CD4-positive, alpha-beta T cell treated with Interleukin-6 at 100 ng/mL for 8 hours (primary cell): ENCODE data around the gene DLST.
A peak's percentile ranks its signal among the peaks of the same experiment; 100 is the strongest.

Experiments used
- DNase-seq: peaks from one replicate; pipeline ENCODE4 v3.0.0-alpha.2; 2020; ENCODE audit warnings: mixed read lengths, low spot score

The DLST gene

DNA sequence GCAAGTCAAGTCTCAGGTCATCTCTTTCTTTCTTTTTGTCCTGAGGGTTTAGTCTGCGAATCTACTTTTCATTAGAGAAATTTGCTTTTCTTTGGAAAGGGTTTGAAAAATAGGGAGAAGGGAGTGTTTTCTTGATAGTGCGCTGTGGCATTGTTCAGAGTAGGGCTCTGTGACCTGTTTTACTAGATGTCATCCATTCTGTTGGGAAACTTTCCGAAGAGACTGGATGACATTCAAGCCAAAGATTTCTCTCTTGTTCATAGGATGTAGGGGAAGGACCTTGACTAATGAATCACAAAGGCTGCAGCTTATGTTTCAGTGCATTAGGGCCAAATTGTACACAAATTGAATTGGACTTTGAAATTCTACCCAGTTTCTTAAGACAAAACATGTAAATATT is 14.7 kb downstream of the DLST start:
- no peak for DNase-seq

DNA sequence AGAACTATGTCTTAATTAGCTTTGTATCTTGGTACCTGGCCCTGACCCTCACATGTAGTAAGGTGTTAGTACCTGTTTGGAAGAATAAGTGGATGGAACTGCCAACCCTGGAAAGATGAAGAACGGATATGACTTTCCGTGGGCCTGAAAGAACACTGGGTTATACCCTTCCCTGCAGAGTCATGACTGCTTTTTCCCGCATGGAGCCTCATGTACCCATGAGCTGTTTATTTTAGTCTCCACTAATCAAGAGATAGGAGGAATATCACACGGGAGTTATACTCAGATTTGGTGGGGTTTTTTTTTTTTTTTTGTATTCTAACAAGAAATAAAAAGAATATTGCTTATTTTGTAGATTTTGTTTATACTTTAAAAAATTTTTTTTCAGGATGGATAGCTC is 15.9 kb downstream of the DLST start:
- no peak for DNase-seq

DNA sequence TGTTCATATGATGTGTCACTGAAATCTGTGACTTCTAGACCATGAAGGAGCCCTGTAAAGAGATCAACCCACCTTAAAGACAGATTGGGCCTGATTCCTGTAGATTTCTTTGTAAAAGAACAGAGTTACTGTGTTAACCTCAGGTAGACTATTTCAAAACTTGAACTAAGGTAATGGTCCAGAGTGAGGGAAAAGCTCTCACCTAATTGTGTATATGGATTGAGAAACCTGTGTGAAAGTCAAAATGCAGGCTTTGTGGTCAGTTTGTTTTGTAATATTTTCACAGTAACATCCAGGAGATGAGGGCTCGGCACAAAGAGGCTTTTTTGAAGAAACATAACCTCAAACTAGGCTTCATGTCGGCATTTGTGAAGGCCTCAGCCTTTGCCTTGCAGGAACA is 16.4 kb downstream of the DLST start:
- DNase-seq = no peak

DNA sequence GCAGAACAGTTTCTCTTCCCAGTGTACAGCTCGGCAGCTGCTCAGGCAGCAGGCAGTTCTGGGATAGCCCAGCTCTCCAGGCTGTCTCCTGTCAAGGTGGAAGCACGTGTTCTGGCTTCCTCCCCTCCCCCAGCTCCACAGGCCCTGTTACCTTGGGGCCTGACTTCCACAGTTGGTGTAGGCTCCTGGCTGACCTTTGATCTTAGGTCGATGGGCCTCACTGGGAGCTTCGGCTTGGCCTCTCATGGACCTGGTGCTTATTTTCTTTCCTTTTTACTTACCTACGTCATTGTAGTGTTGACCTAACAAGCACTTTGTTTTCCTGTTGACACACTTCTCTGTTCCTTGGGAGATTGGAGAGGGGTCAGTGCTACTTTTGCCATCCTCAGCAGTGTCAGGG is 17.0 kb downstream of the DLST start:
- no peak for DNase-seq

DNA sequence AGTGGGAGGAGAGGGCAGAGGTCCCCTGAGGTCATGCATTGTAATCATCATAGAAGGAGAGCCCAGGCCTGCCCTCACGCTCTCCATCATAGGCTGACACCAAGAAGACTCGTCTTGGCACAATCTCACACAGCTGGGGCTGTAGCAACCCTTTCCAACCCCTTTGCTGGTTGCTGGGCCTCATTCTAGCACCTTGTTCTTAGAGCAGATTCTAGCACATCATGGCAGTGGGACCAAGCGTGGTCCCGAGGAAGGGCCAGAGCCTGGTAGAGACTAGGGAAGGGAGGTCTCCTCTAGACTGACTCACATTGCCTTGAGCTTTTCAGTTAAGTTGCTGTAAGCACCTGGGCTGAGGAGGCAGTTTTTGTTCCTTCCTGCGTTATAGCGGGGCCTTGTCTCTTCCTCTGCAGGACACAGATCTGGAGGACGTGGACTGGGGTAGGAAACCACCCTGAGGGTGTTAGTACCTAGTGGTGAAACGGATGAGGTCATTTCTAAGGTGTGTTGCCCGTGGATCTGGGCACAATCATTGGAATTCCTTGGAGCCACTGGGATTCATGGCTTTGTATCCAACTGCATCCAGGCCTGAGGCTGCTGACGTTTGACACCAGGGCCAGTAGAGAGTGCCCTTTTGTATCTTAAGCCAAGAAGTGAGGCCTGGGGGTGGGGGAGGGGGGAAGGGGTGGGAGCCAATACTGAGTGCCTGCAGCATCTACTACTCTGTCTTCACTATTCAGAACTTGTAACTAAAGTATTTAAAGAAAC is 21.4 kb downstream of the DLST start:
- DNase-seq = no peak

DNA sequence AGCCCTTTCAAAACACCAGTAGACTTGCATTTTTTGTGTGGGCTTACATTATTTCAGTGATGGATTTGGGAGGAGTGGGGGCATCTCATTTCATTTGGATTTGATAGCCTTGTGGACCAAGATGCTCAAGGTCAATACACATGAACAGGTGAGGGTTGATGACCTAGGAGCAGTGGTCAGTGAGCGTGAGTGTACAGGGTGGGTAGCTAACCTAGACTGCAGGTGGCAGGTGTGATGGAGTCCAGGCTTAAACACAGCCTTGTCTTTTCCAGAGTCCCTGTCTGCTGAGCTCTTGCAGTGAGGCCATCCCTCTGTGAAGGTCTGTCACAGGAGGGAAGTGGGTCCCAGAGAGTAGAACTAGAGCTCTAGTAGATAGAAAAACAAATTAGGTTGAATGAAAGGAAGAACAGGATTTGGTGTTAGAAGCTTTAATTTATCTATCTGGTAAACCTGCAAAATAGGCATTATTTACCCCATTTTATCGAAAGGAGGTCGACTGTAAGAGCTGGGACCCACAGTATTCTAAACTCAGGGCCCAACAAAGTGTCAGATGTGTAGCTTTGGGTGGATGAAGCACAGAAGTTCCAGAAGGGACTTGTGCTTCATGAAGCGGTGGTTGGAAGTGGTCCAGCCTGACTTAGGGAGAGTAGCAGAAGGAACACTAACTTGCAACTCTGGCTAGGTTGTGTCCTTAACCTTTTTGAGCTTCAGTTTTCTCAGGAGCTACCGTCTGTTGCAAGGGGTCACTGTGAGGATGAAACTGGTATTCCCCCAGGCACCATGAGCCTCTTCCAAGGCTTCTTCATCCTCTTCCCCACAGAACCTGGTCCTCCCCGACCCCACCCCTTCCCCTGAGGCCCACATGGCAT is 23.2 kb downstream of the DLST start:
- no peak for DNase-seq

DNA sequence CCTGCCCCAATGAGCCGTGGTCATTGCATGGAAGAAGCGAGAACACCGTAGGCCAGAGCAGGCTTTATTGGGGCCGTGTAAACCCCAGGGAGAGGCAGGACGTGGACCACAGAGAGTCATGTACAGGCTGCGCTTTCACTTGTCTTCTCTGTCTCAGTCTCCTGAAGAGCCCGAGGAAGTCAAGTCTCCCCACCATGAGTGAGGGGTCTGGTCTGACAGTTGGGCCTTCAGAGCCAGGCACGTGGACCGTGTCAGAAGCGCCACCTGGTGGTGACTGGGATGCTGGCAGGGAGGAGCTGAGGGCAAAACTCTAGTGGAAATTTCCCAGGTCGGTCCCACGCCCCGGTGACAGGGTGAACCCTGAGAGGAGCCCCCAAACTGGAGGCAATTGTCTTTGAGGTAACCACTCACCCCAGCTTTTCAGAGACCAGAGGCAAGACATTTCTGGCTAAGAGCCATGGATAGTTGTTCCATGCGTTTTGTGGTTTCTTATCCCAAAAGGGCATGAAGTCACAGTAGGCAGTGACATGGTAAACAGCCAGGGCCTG is 24.0 kb downstream of the DLST start:
- peak; percentile 66 for DNase-seq

DNA sequence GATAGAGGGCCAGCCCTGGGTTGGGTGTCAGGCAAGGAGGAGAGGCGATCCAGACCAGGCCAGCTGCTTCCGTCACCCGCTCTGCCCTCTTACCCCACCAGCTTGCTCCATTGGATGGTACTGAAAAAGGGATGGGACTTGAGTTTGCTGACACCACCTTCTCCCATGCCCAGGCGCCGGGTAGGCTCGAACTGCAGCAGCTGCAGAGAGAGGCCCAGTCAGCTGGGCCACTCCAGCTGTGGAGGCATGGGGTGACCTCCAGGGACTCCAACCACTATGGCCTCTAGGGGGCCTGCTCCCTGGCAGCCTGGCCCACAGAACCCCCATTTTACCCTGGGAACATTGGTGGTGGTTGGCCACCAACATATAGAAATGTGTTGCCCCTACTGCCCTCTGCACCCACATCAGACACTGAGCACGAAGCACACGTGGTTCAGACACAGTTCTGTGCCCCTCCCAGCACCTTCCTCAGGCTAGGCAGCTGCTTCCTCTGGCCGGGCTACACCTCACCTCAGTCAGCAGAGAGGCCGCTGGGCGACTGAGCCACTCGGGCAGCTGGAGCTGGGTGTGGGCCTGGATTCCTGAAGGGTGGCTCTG is 25.3 kb downstream of the DLST start:
- no peak for DNase-seq

DNA sequence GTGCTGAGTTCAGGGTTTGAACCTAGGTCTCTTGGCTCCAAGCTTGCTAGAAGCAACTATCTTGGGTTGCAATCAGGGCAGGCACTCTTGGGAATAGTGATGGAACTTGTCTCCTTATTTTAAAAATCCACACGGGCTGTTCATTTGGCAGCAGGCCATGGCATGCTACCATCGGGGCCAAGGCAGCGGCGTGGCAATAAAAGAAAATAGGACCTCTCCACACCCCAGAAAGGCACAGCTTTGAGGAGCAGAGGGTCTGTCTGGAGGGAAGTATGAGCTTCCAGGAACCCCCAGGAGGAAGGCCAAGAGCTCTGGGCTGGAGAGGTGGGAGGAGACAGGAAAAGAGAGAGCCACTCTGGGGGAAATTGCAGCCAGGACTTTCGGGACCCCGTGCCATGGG is 26.0 kb downstream of the DLST start:
- DNase-seq = no peak

DNA sequence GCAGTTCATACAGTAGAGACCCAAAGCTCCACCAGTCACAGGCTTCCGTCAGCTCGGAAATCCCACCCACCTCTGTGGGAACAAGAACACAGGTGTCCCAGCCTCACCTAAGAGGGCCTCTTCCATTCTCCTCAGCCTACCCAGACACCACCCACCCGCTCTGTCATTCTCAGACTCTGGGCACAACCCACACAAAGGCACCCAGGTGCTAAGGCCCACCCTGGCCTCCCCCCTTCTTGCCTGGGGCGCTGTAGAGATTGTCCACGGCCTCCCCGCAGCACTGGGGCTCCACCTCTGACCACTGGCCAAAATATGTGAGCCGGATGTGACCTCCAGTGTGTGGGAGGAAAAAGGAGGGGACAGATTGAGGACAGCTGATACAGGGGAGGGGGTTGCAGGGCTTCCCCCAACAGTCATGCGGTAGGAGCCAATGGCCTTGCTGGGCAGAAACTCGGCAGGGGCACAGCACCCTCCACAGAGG is 27.2 kb downstream of the DLST start:
- DNase-seq = no peak

DNA sequence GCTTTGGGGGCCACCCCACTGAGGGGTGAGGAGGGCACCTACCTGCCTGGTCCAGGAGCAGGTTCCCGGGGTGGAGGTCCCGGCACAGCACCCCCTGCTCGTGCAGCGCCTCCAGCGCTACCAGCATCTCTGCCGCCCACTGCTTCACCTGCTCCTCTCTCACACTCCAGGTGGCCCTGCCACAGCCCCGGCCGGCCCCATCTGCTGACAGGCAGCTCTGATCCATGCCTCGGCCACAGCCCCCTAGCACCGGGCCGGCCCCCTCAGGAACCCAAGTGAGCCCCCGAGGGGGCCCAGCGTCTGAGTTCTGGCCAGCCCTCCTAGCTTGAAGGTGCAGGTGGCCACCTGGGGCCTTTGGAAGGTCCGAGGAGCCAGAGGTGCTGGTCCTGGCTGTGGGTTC is 27.8 kb downstream of the DLST start:
- DNase-seq = no peak

DNA sequence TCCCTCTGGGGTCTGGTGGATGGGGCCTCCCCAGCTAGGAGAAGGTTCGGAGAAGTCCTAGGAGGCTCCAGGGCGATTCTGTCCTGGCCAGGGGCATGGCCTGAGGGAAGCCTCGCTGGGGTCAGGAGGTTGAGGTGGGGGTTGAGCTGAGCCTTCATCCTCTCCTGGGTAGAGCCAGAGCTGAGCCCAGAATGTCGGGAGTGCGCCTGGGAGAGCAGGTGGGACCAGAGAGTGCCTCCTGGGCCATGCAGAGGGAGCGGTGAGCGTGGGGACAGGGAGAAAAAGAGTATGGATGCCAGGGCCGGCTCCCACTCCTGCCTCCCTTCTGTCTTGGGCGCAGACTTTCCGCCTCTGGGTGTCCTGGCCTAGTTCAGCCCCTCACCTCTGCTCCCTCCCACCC is 28.2 kb downstream of the DLST start:
- no peak for DNase-seq

DNA sequence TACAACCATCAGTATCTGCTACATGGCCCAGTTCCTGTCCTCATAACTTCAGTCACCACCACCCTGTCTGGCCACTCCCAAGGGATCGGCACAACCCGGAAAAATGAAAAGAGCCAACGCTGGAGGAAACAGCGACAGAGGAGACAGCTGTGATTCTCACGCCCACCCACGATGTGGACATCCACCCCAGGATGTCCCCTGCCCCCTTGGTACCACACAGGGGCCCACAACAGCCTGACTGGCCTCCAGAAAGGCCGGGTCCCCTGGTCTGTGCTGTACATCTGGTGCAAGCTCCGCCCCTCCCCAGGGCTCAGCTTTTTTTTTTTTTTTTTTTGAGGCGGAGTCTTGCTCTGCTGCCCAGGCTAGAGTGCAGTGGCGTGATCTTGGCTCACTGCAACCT is 28.8 kb downstream of the DLST start:
- no peak for DNase-seq

DNA sequence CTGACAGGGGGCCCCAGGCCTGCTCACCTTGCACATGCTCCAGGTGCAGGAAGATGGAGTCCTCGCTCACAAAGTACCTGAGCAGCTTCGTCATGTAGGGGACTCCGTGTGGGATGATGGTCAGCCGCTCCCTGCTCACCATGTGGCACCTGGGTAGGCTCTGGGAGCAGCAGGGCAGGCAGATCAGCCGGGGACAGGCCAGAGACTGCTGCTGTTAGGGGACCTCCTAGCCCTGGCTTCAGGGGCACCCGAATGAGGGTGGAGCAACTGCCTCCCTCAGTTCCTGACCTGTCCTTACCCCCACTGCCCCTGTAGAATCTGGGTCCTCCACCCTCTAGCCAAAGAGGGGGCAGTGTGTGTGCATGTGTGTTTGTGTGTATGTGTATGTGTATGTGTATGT is 29.5 kb downstream of the DLST start:
- no peak for DNase-seq

DNA sequence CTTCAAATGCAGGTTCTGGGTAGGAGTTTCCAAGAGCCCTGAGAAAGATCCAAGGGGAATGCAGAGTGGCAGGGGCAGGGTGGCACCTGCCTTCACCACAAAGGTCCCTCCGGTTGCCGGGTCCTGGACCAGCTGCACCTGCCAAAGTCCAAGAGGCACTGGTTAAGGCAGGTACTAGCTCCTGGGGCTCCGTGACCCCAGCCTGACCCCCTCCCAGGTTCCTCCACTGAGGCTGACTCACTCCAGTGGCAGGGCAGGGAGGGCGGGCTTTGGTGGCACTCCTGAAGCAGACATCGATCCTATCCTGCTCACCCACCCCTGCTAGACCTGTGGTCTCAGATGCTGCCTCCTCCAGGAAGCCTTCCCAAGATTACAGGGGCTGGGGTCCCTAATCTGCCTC is 30.0 kb downstream of the DLST start:
- no peak for DNase-seq

DNA sequence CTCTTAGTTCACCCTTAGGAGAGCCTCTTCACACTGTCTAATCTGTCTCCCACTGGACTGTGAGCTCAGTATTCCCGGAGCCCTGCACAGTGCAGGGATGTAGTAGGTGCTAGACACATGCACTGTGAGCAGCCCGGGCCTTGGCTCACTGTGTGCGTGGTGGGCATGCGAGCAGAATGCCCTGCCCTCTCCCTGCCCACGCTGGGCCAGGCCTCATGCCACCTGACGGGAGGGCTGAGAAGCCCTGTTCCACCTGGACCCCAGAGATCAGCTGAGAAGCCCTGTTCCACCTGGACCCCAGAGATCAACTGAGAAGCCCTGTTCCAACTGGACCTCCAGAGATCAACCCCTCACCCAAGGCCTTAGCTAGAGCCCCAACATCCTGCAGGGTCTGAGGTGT is 30.4 kb downstream of the DLST start:
- DNase-seq = no peak

DNA sequence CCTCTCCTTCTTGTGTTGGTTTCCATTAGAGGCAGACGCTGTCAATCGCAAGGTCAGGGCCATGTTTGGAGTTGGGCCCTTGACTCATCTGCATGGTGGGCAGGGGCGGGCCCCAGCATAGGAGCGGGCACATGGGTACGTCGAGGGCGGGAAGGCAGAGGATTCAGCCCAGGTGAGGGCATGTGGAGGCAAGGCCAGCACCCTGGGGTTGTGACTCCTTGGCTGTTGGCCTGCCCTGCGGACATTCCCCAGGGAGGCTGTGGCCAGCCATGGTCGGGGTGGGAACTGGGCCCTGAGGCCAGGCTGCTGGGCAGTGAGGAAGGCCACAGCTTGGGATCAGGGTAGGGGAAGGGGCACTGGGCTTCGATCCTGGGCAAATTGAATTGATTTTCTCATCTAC is 31.1 kb downstream of the DLST start:
- DNase-seq = no peak

DNA sequence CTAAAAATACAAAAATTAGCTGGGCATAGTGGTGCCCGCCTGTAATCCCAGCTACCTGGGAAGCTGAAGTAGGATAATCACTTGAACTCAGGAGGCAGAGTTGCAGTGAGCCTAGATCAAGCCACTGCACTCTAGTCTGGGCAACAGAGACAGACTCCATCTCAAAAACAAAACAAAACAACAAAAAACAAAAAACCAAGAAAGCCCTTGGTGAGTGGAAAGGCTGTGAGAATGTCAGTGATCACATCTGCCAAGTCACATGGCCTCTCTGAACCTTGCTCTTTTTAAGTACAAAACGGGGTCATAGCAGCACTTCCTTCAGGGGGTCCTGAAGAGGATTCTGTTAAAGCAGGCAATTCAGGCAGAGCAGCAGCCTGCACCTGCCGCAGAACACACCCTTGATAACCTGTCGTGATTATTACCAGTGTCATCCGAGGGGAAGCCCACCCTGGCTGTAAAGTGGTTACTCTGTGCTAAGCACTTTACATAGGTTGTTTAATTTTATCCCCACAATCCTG is 31.7 kb downstream of the DLST start:
- DNase-seq = no peak

DNA sequence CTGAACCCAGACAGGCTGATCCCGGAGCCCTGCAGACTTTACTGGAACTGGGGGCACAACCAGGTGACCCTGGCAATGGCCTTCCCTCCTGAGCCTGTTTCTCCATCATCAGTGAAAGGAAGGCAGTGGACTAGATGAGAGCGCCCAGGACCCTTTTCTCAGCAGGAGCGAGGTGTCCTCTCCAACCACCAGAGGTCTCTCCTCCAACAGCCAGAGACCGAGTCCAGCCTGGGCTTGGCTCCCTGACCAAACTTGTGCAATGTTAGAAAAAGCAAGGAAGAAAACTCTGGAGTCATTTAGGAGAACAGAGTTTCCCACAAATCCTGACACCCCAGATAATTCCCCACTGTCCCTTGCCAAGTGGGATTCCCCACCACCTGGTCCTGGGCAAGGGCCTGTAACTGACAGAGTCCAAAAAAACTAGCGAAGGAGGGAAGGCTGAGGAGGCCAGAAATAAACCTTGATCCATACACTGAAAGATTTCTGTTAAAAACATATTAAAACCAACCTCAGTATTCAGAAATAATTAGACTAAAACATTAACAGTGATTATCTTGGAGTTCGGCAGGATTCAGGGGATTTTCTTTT is 32.4 kb downstream of the DLST start:
- DNase-seq = no peak

DNA sequence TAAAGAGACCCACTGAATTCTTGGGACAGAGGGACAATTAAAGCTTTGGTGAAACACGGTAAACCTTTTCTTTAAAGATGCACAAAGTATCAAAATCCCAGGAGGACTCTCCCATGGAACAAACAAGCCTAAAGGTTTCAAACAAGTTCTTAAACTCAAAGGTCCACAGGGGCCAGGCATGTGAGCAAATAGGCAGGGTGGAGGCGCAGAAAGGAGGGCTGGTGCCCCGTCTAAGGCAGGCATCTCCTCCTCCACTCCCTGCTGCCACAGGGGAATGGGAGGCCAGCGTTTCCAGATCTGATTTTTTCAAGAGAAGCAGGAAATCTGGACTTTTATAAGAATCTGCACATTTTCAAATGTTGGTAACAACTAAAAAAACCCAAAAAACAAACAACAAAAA is 33.7 kb downstream of the DLST start:
- DNase-seq = no peak

DNA sequence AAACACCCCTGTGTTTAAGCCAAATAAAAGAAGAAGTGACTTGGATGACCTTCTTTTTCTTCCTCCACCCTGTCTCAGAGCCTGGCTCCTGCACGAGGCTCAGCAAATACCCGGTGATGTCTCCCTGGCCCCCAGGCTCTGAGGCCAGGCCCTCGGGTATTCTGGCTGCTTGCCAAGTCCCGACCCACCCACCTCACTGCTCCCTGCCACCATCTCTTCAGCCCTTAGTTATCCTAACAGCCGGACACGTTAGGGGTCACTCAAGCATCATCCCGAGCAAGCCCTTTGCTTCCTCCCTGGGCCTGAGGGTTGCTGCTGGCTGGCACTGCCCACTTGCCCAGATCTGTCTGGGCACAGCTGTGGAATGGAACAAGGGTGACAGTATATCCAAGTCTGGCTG is 34.1 kb downstream of the DLST start:
- no peak for DNase-seq

DNA sequence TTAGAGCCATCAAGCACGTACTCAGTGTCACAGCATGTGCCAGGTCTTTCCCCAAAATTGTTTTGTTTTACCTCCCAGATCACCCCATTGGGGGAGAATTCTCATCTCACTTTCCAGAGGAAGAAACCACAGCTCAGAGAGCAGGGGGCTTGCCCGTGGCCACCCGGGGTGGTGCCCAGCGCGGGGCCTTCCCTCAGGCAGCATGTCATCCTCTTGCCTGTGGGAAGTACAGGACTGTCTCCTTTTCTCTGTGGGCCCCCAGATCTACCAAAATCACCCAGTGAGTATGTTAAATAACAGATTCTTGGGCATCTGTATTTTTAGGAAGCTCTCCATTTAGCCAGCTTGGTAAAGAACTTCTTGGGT is 35.4 kb downstream of the DLST start:
- DNase-seq = no peak
